Endothelial cell of umbilical vein (primary cell): Measurements from ENCODE around the gene BRMS1. TPM values are rescaled to one million over a fixed set of nuclear protein-coding genes. Genes with fewer than 3 reads are reported as not detected.

Experiments
- BruUV-seq: library from RNA; stranded (reverse); fragments of 400-500 nt; replicated peaks from 2 replicates; lab custom pipeline; 2021; lab: Mats Ljungman, UMichigan
- CTCF ChIA-PET: fragments of 300-600, 350-600 bp; sonication (Branson Sonifier 250); formaldehyde crosslinking; loops from one replicate; lab custom pipeline; 2021; ENCODE audit warnings: antibody characterized with exemption, inconsistent platforms; lab: Charles Lee
- POLR2A ChIA-PET: fragments of 300-600, 350-600 bp; sonication (Branson Sonifier 250); formaldehyde crosslinking; loops from one replicate; lab custom pipeline; 2021; ENCODE audit warnings: antibody characterized with exemption, inconsistent platforms; lab: Charles Lee
- DNase-seq: peaks from one replicate; pipeline ENCODE4 v3.0.0-alpha.2; 2011; ENCODE audit warnings: low read depth, low spot score
- FAIRE-seq: peaks from 2 replicates; lab custom pipeline; 2011; peaks lifted over from hg19 to GRCh38; lab: Jason Lieb, UNC
- H2AFZ ChIP-seq: 2 replicates; pipeline ENCODE4 v1.6.0; 2012; ENCODE audit warnings: low read depth, low read length, control low read depth, inconsistent platforms
- H3K27ac ChIP-seq: 2 replicates; pipeline ENCODE4 v1.5.1; 2011; ENCODE audit warnings: low read depth, mild to moderate bottlenecking, control low read depth, low read length, moderate library complexity; ENCODE audit not compliant: insufficient read depth
- H3K27me3 ChIP-seq, 2 experiments: 2 replicates each; pipeline versions ENCODE4 v1.6.0 to v1.6.1; 2011; ENCODE audit warnings: low read length in 2 of 2, mixed read lengths in 1 of 2; ENCODE audit not compliant: control insufficient read depth in 2 of 2, insufficient read depth in 2 of 2
- H3K36me3 ChIP-seq, 2 experiments: 2 replicates in 1 of 2; 3 replicates in 1 of 2; pipeline ENCODE4 v1.5.1; 2011; ENCODE audit warnings: low read length in 2 of 2, mild to moderate bottlenecking in 1 of 2, moderate library complexity in 1 of 2; ENCODE audit not compliant: control insufficient read depth in 2 of 2, insufficient read depth in 2 of 2; ENCODE audit errors: extremely low read depth in 1 of 2
- H3K4me1 ChIP-seq: 3 replicates; pipeline ENCODE4 v1.5.1; 2011; ENCODE audit warnings: mild to moderate bottlenecking, low read length; ENCODE audit not compliant: control insufficient read depth, insufficient read depth; ENCODE audit errors: extremely low read depth
- H3K4me2 ChIP-seq: 2 replicates; pipeline ENCODE4 v1.6.1; 2011; ENCODE audit warnings: low read length, control low read depth, mixed read lengths; ENCODE audit not compliant: insufficient read depth
- H3K4me3 ChIP-seq, 3 experiments: fragments of 200-600 bp in 1 of 3; sonication (generic), shearing (Covaris generic) in 1 of 3; replicated peaks in 1 of 3; 2 replicates each; pipeline ENCODE4 v1.5.1; 2011 to 2016; ENCODE audit warnings: control low read depth in 3 of 3, low read length in 3 of 3, mild to moderate bottlenecking in 2 of 3, inconsistent platforms in 1 of 3, low read depth in 1 of 3, moderate library complexity in 1 of 3; ENCODE audit not compliant: insufficient read depth in 1 of 3
- H3K79me2 ChIP-seq: 2 replicates; pipeline ENCODE4 v1.6.0; 2012; ENCODE audit warnings: low read length, inconsistent platforms; ENCODE audit not compliant: control insufficient read depth, insufficient read depth
- H3K9ac ChIP-seq: replicated peaks from 2 replicates; pipeline ENCODE3; 2011; ENCODE audit warnings: low read length, control low read depth; ENCODE audit not compliant: insufficient read depth; ENCODE audit errors: extremely low read depth
- H3K9me1 ChIP-seq: replicated peaks from 3 replicates; pipeline ENCODE4 v1.6.0; 2011; ENCODE audit warnings: mild to moderate bottlenecking, low read length; ENCODE audit not compliant: control insufficient read depth, insufficient read depth; ENCODE audit errors: extremely low read depth
- H3K9me3 ChIP-seq: replicated peaks from 2 replicates; pipeline ENCODE4 v1.5.1; 2012; ENCODE audit warnings: low read length, inconsistent platforms; ENCODE audit not compliant: control insufficient read depth, insufficient read depth
- H4K20me1 ChIP-seq: replicated peaks from 2 replicates; pipeline ENCODE3; 2011; ENCODE audit warnings: mild to moderate bottlenecking, low read length; ENCODE audit not compliant: control insufficient read depth, insufficient read depth; ENCODE audit errors: extremely low read depth
- CTCF ChIP-seq, 2 donors: IDR thresholded peaks; 1 replicate in 1 of 2; 2 replicates in 1 of 2; pipeline ENCODE4 v1.5.1; 2011; ENCODE audit warnings: low read length in 2 of 2, mild to moderate bottlenecking in 2 of 2, moderate library complexity in 2 of 2, control low read depth in 1 of 2, inconsistent platforms in 1 of 2, low read depth in 1 of 2; ENCODE audit not compliant: insufficient read depth in 1 of 2; ENCODE audit errors: extremely low read depth in 1 of 2
- POLR2A ChIP-seq: IDR thresholded peaks from 2 replicates; pipeline ENCODE4 v1.6.1; 2012; ENCODE audit warnings: low read depth, mild to moderate bottlenecking, control low read depth, low read length
- dilution Hi-C: fragments of 300-500 bp; cut with MboI; formaldehyde crosslinking; loops from one replicate; pipeline ENCODE4 v1.15.0; 2019; ENCODE audit warnings: low sequenced_read_pairs; ENCODE audit not compliant: extremely low pct_ligation_motif_present
- intact Hi-C: fragments of 100-400 bp; cut with micrococcal nuclease; formaldehyde crosslinking; loops from one replicate; pipeline ENCODE4 v1.10.0; 2022
- polyA plus RNA-seq, 4 experiments: library from polyadenylated mRNA; depleted of rRNA in 3 of 4; stranded (reverse) in 3 of 4; unstranded in 1 of 4; fragments of >200 nt; gene quantifications; 2 replicates each; pipeline versions ENCODE4 v1.2.1 to v1.2.3, GENCODE V29; 2011 to 2012; ENCODE audit warnings: missing spikeins in 1 of 4
- total RNA-seq: library from RNA; stranded (reverse); gene quantifications from 2 replicates; pipeline ENCODE4 v1.2.3, GENCODE V29; 2021

The BRMS1 gene
- total and polyA plus RNA-seq, 2 donors (not counting 3 experiments of a cell fraction or from before 2014, with no cell fraction given) = 51.4 to 53.1 TPM

GRCh38 chr11:66388780-66389386, 44.0 kb upstream of the BRMS1 start:
- BruUV-seq = no TSS peak
- H3K4me1 ChIP-seq = peaks cover 3% of the 10 kb centered on the region
- H3K9me3 ChIP-seq = no peaks in the 10 kb centered on the region
- intact Hi-C loops (no loop called here), dilution Hi-C loops (no loop called here)
- CTCF ChIA-PET = interaction anchor here (0.5 to 4.7 kb wide), 23 partner anchors 8 to 665 kb away, joined by 3 to 65 read pairs (median 4); partner anchors contain the start of genes MRPL11, NPAS4, PELI3 and RIN1
- no peak overlapping the region for H3K9ac ChIP-seq
- H3K9me1 ChIP-seq = no peaks in the 10 kb centered on the region
- TF ChIP-seq POLR2A (no peak), CTCF (IDR thresholded peaks at IDR 0.05; ENCODE audit: extremely low read depth in 1 of 2, insufficient read depth in 1 of 2, low read depth in 1 of 2, low read length in 2 of 2) (peak; percentile 77)
- DNase-seq = peak; percentile 67
- POLR2A ChIA-PET = no interaction called here
- FAIRE-seq = peak; percentile 72
- no peaks in the 10 kb centered on the region for H3K36me3 ChIP-seq
- peaks cover 4 to 8% of the 10 kb centered on the region in 2 experiments for H3K27me3 ChIP-seq
- H3K79me2 ChIP-seq = no peaks in the 10 kb centered on the region
- H3K4me3 ChIP-seq = no peak overlapping the region
- no peaks in the 10 kb centered on the region for H4K20me1 ChIP-seq
- no peak overlapping the region for H3K4me2 ChIP-seq
- H2AFZ ChIP-seq = no peak overlapping the region
- no peak overlapping the region for H3K27ac ChIP-seq
